ENCODE data around the gene RAB31.

DNA sequence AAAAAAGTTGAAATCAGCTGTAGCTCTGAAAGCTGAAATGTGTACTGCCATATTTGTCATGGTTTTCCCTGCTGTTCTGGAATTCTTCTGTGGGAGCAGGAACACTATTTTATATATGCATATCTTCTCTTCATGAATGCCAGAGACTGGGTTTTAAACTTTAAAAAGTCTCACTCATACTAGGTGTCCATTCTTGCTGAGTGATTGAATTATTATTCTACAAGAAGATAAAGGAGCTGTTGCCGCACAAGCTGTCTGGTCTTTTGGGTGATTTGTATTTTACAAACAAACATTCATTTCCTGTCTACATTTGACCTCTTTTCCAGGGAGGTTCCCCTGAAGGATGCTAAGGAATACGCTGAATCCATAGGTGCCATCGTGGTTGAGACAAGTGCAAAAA is 137.2 kb downstream of the RAB31 start:
- TF ChIP-seq, protein P1, sequence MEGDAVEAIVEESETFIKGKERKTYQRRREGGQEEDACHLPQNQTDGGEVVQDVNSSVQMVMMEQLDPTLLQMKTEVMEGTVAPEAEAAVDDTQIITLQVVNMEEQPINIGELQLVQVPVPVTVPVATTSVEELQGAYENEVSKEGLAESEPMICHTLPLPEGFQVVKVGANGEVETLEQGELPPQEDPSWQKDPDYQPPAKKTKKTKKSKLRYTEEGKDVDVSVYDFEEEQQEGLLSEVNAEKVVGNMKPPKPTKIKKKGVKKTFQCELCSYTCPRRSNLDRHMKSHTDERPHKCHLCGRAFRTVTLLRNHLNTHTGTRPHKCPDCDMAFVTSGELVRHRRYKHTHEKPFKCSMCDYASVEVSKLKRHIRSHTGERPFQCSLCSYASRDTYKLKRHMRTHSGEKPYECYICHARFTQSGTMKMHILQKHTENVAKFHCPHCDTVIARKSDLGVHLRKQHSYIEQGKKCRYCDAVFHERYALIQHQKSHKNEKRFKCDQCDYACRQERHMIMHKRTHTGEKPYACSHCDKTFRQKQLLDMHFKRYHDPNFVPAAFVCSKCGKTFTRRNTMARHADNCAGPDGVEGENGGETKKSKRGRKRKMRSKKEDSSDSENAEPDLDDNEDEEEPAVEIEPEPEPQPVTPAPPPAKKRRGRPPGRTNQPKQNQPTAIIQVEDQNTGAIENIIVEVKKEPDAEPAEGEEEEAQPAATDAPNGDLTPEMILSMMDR (IDR thresholded peaks at IDR 0.05 in 8 of 11, conservative IDR thresholded peaks at IDR 0.05 in 3 of 11): no peak
- no peak for TF ChIP-seq POLR2A (IDR thresholded peaks at IDR 0.05)
